ENCODE data around the gene VTN. TPM values are rescaled to one million over a fixed set of nuclear protein-coding genes. Genes with fewer than 3 reads are reported as not detected.
A peak's percentile ranks its signal among the peaks of the same experiment; 100 is the strongest.

The VTN gene
- polyA plus RNA-seq, 2 of the 4 experiments (the other 2 are of a cell fraction), result 10.2 to 25.5 TPM

GRCh38 chr17:28379814-28380801 is 10.0 kb upstream of the VTN start (continued):
- TF ChIP-seq POLR2A (IDR thresholded peaks at IDR 0.05; ENCODE audit: low read length) (no peak), FOXS1 (CRISPR knock-in tag; IDR thresholded peaks at IDR 0.05) (no peak), CEBPB (IDR thresholded peaks at IDR 0.05) (peak; percentile 72 to 85), NFE2L2 (conservative IDR thresholded peaks at IDR 0.05; ENCODE audit: low read length) (no peak), HDAC2 (IDR thresholded peaks at IDR 0.05) (no peak), KDM1A (IDR thresholded peaks at IDR 0.05; ENCODE audit: low read depth) (no peak), SMC3 (IDR thresholded peaks at IDR 0.05) (0 out of 3 replicates have a peak, but pooled peaks have one; percentile 12), TFCP2L1 (CRISPR knock-in tag; IDR thresholded peaks at IDR 0.05) (no peak), ATOH8 (CRISPR knock-in tag; IDR thresholded peaks at IDR 0.05; ENCODE audit: low read depth) (no peak), POLR2AphosphoS2 (conservative IDR thresholded peaks at IDR 0.05; ENCODE audit: low read length) (no peak), USF2 (IDR thresholded peaks at IDR 0.05) (no peak)

- peaks cover 30% of the 10 kb centered on the region for H3K4me1 ChIP-seq
- no peak for ATAC-seq
- 96% methylated on average over 6 of the region's 6 CpGs for WGBS (ENCODE audit: missing lambda C conversion rate)
- CTCF ChIA-PET, result interaction anchor here (0.7 to 1.8 kb wide), 3 partner anchors 9 to 175 kb away, joined by 3 to 4 read pairs (median 4); no protein-coding TSS in a partner anchor
- no peak for FAIRE-seq
- POLR2A ChIA-PET, result no interaction called here
- H3K9me3 ChIP-seq, result no peaks in the 10 kb centered on the region
- H3K27ac ChIP-seq, result no peak overlapping the region
- H3K4me2 ChIP-seq, result peak overlapping the region; percentile 81
- H3K4me3 ChIP-seq, result no peak overlapping the region
- DNase-seq (ENCODE audit: low read depth in 1 of 2, low spot score in 1 of 2), result no peak
- TF ChIP-seq GATA3 (IDR thresholded peaks at IDR 0.05; ENCODE audit: borderline replicate concordance), result no peak
- TF ChIP-seq HOXB13 (CRISPR knock-in tag; IDR thresholded peaks at IDR 0.05; ENCODE audit: low read depth), result no peak
- TF ChIP-seq, protein P1, sequence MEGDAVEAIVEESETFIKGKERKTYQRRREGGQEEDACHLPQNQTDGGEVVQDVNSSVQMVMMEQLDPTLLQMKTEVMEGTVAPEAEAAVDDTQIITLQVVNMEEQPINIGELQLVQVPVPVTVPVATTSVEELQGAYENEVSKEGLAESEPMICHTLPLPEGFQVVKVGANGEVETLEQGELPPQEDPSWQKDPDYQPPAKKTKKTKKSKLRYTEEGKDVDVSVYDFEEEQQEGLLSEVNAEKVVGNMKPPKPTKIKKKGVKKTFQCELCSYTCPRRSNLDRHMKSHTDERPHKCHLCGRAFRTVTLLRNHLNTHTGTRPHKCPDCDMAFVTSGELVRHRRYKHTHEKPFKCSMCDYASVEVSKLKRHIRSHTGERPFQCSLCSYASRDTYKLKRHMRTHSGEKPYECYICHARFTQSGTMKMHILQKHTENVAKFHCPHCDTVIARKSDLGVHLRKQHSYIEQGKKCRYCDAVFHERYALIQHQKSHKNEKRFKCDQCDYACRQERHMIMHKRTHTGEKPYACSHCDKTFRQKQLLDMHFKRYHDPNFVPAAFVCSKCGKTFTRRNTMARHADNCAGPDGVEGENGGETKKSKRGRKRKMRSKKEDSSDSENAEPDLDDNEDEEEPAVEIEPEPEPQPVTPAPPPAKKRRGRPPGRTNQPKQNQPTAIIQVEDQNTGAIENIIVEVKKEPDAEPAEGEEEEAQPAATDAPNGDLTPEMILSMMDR (IDR thresholded peaks at IDR 0.05), result no peak
- no peak for TF ChIP-seq ZFP36 (IDR thresholded peaks at IDR 0.05; ENCODE audit: borderline replicate concordance, partially characterized antibody)
- no peak for TF ChIP-seq SMC3 (IDR thresholded peaks at IDR 0.05)
- no peak for TF ChIP-seq ZC3H11A (IDR thresholded peaks at IDR 0.05)
- TF ChIP-seq EHF (CRISPR knock-in tag; IDR thresholded peaks at IDR 0.05), result no peak
- no peak for TF ChIP-seq CHD4 (IDR thresholded peaks at IDR 0.05; ENCODE audit: borderline replicate concordance)
- no peak for TF ChIP-seq SREBF2 (IDR thresholded peaks at IDR 0.05)
- TF ChIP-seq KDM5A (IDR thresholded peaks at IDR 0.05), result no peak
- no peak for TF ChIP-seq RCOR1 (IDR thresholded peaks at IDR 0.05; ENCODE audit: low read depth, low read length)
- TF ChIP-seq, protein P2, sequence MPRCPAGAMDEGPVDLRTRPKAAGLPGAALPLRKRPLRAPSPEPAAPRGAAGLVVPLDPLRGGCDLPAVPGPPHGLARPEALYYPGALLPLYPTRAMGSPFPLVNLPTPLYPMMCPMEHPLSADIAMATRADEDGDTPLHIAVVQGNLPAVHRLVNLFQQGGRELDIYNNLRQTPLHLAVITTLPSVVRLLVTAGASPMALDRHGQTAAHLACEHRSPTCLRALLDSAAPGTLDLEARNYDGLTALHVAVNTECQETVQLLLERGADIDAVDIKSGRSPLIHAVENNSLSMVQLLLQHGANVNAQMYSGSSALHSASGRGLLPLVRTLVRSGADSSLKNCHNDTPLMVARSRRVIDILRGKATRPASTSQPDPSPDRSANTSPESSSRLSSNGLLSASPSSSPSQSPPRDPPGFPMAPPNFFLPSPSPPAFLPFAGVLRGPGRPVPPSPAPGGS (IDR thresholded peaks at IDR 0.05), result no peak
- TF ChIP-seq ZSCAN20 (CRISPR knock-in tag; IDR thresholded peaks at IDR 0.05), result no peak
- TF ChIP-seq EHMT2 (IDR thresholded peaks at IDR 0.05; ENCODE audit: low read depth), result no peak
- TF ChIP-seq POLR2A (IDR thresholded peaks at IDR 0.05; ENCODE audit: low read length), result no peak
- no peak for TF ChIP-seq REST (IDR thresholded peaks at IDR 0.05)
- no peak for TF ChIP-seq CBX2 (IDR thresholded peaks at IDR 0.05; ENCODE audit: borderline replicate concordance, low read depth)
- no peak for TF ChIP-seq TP53 (CRISPR knock-in tag; IDR thresholded peaks at IDR 0.05)
- no peak for TF ChIP-seq USF2 (IDR thresholded peaks at IDR 0.05)
Measured at GRCh38 chr17:28372945-28373274, 2.8 kb upstream of the VTN start.

Data from A549 (cell line).